ENCODE results near the gene POU2F2. TPM values are rescaled to one million over a fixed set of nuclear protein-coding genes. Genes with fewer than 3 reads are reported as not detected.

Gene POU2F2
- polyA plus RNA-seq, 1 experiment = 2.2 TPM

DNA sequence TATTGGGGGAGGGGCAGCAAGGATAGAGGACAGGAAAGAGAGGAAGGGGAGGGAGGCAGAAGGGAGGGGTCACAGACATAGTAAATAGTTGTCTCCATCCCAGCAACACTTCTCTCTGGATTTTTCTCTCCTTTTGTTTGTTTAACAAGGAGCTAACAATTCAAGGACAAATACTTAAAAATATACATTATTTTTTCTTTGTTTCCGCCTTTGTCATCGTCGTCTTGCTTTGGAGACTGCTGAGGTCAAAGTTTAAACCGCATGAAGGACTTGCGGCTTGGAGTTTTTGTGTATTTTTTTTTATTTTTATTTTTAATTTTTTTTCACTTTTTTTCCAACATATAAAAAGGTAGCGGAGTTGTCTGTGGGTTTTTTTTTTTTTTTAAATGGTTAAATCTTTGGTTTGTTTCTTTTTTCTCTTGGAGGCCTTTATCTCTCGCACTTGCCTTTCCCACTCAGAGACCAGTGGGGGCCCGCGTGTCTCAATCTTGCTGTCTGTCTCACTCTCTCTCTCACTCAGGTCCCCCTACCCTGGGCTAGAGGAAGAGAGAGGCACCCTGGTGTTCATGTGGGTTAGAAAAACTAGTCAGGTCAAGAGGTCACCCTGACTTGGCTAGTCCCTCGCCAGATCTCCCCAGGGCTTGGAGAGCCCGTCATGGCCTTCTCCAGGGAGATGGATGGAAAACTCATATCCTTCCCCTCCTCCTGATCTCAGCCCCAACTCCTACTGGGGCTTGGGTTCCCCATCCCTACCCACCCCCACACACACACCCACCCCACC, 45.3 kb downstream of the POU2F2 start:
- DNase-seq (ENCODE audit: low read depth) = no peak
- ChIA-PET POLR2A (no interaction called here), CTCF (no interaction called here)
- Histone ChIP-seq H3K36me3 (ENCODE audit: control insufficient read depth, insufficient read depth, low read length) (no peaks in the 10 kb centered on the region), H3K27me3 (ENCODE audit: control insufficient read depth, insufficient read depth, low read length) (no peaks in the 10 kb centered on the region), H3K4me3 (ENCODE audit: low read depth, low read length) (no peak overlapping the region)
- TF ChIP-seq CTCF (IDR thresholded peaks at IDR 0.05; ENCODE audit: insufficient read depth, low read depth, low read length) = no peak

- CTCF ChIA-PET = no interaction called here
Observed at GRCh38 chr19:42086188-42086736, 46.0 kb downstream of the POU2F2 start.

GRCh38 chr19:42083537-42083936, 48.7 kb downstream of the POU2F2 start:
- H3K4me3 ChIP-seq (ENCODE audit: low read depth, low read length) = no peak overlapping the region
- peaks cover 24% of the 10 kb centered on the region for H3K36me3 ChIP-seq (ENCODE audit: control insufficient read depth, insufficient read depth, low read length)
- CTCF ChIA-PET = no interaction called here
- POLR2A ChIA-PET = no interaction called here
- no peaks in the 10 kb centered on the region for H3K27me3 ChIP-seq (ENCODE audit: control insufficient read depth, insufficient read depth, low read length)
- TF ChIP-seq CTCF (IDR thresholded peaks at IDR 0.05; ENCODE audit: insufficient read depth, low read depth, low read length) = no peak
- no peak for DNase-seq (ENCODE audit: low read depth)

More at GRCh38 chr19:42086188-42086736, 46.0 kb downstream of the POU2F2 start:
- 0 out of 2 replicates have a peak, but pooled peaks cover 2% of the 10 kb centered on the region for H3K36me3 ChIP-seq (ENCODE audit: control insufficient read depth, insufficient read depth, low read length)
- POLR2A ChIA-PET = no interaction called here
- no peak for DNase-seq (ENCODE audit: low read depth)
- no peak overlapping the region for H3K4me3 ChIP-seq (ENCODE audit: low read depth, low read length)
- no peak for TF ChIP-seq CTCF (IDR thresholded peaks at IDR 0.05; ENCODE audit: insufficient read depth, low read depth, low read length)
- H3K27me3 ChIP-seq (ENCODE audit: control insufficient read depth, insufficient read depth, low read length) = no peaks in the 10 kb centered on the region

- CTCF ChIA-PET = interaction anchor here (0.6 to 1.9 kb wide), 13 partner anchors 10 to 292 kb away, joined by 3 to 10 read pairs (median 4); partner anchors contain the start of gene POU2F2
- no peak for DNase-seq (ENCODE audit: low read depth)
- TF ChIP-seq CTCF (IDR thresholded peaks at IDR 0.05; ENCODE audit: insufficient read depth, low read depth, low read length) = peak; percentile 76
- Histone ChIP-seq H3K4me3 (ENCODE audit: low read depth, low read length) (no peak overlapping the region), H3K36me3 (ENCODE audit: control insufficient read depth, insufficient read depth, low read length) (peaks cover 25% of the 10 kb centered on the region), H3K27me3 (ENCODE audit: control insufficient read depth, insufficient read depth, low read length) (no peaks in the 10 kb centered on the region)
- POLR2A ChIA-PET = no interaction called here
Observed at GRCh38 chr19:42081584-42082203, 50.6 kb downstream of the POU2F2 start.

DNA sequence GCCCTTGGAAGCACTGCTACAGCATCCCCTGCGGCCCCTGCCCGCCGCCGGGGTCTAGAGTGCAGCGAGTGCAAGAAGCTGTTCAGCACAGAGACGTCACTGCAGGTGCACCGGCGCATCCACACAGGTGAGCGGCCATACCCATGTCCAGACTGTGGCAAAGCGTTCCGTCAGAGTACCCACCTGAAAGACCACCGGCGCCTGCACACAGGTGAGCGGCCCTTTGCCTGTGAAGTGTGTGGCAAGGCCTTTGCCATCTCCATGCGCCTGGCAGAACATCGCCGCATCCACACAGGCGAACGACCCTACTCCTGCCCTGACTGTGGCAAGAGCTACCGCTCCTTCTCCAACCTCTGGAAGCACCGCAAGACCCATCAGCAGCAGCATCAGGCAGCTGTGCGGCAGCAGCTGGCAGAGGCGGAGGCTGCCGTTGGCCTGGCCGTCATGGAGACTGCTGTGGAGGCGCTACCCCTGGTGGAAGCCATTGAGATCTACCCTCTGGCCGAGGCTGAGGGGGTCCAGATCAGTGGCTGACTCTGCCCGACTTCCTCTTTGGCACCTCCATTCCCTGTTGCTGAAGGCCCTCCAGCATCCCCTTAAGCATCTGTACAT, 51.4 kb downstream of the POU2F2 start:
- Histone ChIP-seq H3K27me3 (ENCODE audit: control insufficient read depth, insufficient read depth, low read length) (no peaks in the 10 kb centered on the region), H3K4me3 (ENCODE audit: low read depth, low read length) (no peak overlapping the region), H3K36me3 (ENCODE audit: control insufficient read depth, insufficient read depth, low read length) (peaks cover 25% of the 10 kb centered on the region)
- CTCF ChIA-PET = interaction anchor here (1.0 to 1.9 kb wide), 9 partner anchors 11 to 170 kb away, joined by 3 to 10 read pairs (median 4); partner anchors contain the start of gene POU2F2
- POLR2A ChIA-PET = no interaction called here
- no peak for DNase-seq (ENCODE audit: low read depth)
- no peak for TF ChIP-seq CTCF (IDR thresholded peaks at IDR 0.05; ENCODE audit: insufficient read depth, low read depth, low read length)

Data from BJ (cell line).